ENCODE results near the gene PRR22.

- no peak for TF ChIP-seq CTCF (IDR thresholded peaks at IDR 0.05; ENCODE audit: borderline replicate concordance, extremely low read depth, low read length, poor library complexity, severe bottlenecking)
- TF ChIP-seq EZH2 (IDR thresholded peaks at IDR 0.05; ENCODE audit: borderline replicate concordance, low read depth, low read length, severe bottlenecking): no peak
Observed at GRCh38 chr19:5823579-5824281, 39.2 kb upstream of the PRR22 start.
